ENCODE measurements around the gene LCE3B.
A peak's percentile ranks its signal among the peaks of the same experiment; 100 is the strongest.

Gene LCE3B

DNA sequence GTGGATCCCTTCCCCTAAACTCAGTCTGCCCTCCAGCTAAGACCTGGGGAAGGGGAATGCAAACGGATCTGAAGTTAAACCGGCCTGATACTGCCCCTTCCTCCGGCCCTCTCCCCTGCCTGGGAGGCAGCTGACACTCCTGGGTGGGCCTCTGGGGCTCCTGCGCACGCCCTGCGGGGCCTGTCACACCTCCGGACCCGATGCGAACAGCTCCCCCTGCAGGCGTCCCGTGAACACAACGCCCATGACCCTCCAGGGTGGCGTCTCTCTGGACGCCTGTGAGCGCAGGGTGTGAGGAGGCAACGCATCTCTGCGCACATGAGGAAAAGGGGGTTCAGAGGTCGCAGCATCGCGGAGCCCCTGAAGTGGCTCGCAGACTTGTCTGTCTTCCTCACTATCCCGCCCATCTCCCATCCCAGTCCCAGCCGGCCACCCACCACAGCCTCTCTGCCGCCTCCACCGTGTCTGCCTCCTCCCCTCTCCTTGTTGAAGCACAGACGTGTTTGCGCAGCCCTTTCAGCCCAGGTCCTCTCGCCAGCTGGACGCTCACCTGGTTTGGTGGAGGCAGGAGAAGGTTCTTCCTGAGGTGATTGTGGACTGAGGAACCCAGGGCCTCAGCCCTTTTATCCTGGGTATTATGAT lies 9.7 kb downstream of the LCE3B start:
- in situ Hi-C loops (cut with MboI; ENCODE audit: low sequenced_read_pairs, unreplicated experiment), result no loop called here
- TF ChIP-seq, protein P1, sequence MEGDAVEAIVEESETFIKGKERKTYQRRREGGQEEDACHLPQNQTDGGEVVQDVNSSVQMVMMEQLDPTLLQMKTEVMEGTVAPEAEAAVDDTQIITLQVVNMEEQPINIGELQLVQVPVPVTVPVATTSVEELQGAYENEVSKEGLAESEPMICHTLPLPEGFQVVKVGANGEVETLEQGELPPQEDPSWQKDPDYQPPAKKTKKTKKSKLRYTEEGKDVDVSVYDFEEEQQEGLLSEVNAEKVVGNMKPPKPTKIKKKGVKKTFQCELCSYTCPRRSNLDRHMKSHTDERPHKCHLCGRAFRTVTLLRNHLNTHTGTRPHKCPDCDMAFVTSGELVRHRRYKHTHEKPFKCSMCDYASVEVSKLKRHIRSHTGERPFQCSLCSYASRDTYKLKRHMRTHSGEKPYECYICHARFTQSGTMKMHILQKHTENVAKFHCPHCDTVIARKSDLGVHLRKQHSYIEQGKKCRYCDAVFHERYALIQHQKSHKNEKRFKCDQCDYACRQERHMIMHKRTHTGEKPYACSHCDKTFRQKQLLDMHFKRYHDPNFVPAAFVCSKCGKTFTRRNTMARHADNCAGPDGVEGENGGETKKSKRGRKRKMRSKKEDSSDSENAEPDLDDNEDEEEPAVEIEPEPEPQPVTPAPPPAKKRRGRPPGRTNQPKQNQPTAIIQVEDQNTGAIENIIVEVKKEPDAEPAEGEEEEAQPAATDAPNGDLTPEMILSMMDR (IDR thresholded peaks at IDR 0.05; ENCODE audit: borderline replicate concordance, control extremely low read depth, extremely low read depth, insufficient read depth, missing control alignments), result peak; percentile 34
- peak; percentile 70 for DNase-seq (ENCODE audit: low spot score)

GRCh38 chr1:152626744-152627143 lies 13.1 kb downstream of the LCE3B start:
- TF ChIP-seq, protein P1 (IDR thresholded peaks at IDR 0.05; ENCODE audit: borderline replicate concordance, control extremely low read depth, extremely low read depth, insufficient read depth, missing control alignments), result no peak
- DNase-seq (ENCODE audit: low spot score), result no peak
- in situ Hi-C loops (cut with MboI; ENCODE audit: low sequenced_read_pairs, unreplicated experiment), result no loop called here

GRCh38 chr1:152630596-152630995 lies 17.0 kb downstream of the LCE3B start:
- DNase-seq (ENCODE audit: low spot score), result no peak
- TF ChIP-seq, protein P1 (IDR thresholded peaks at IDR 0.05; ENCODE audit: borderline replicate concordance, control extremely low read depth, extremely low read depth, insufficient read depth, missing control alignments), result no peak
- in situ Hi-C loops (cut with MboI; ENCODE audit: low sequenced_read_pairs, unreplicated experiment), result no loop called here

- TF ChIP-seq, protein P1 (IDR thresholded peaks at IDR 0.05; ENCODE audit: borderline replicate concordance, control extremely low read depth, extremely low read depth, insufficient read depth, missing control alignments), result no peak
- in situ Hi-C loops (cut with MboI; ENCODE audit: low sequenced_read_pairs, unreplicated experiment), result no loop called here
- no peak for DNase-seq (ENCODE audit: low spot score)
These were observed 26.7 kb downstream of the LCE3B start for GRCh38 chr1:152640351-152640750.

- in situ Hi-C loops (cut with MboI; ENCODE audit: low sequenced_read_pairs, unreplicated experiment), result no loop called here
- TF ChIP-seq, protein P1 (IDR thresholded peaks at IDR 0.05; ENCODE audit: borderline replicate concordance, control extremely low read depth, extremely low read depth, insufficient read depth, missing control alignments), result no peak
- DNase-seq (ENCODE audit: low spot score), result no peak
These were observed 30.3 kb downstream of the LCE3B start for GRCh38 chr1:152643945-152644344.

GRCh38 chr1:152645146-152645545 lies 31.5 kb downstream of the LCE3B start:
- TF ChIP-seq, protein P1 (IDR thresholded peaks at IDR 0.05; ENCODE audit: borderline replicate concordance, control extremely low read depth, extremely low read depth, insufficient read depth, missing control alignments), result no peak
- in situ Hi-C loops (cut with MboI; ENCODE audit: low sequenced_read_pairs, unreplicated experiment), result no loop called here
- DNase-seq (ENCODE audit: low spot score), result no peak
